ENCODE results near the gene TNP1. TPM values are rescaled to one million over a fixed set of nuclear protein-coding genes. Genes with fewer than 3 reads are reported as not detected.

Gene TNP1
- total RNA-seq, 1 experiment from 2014 or later: not detected

DNA sequence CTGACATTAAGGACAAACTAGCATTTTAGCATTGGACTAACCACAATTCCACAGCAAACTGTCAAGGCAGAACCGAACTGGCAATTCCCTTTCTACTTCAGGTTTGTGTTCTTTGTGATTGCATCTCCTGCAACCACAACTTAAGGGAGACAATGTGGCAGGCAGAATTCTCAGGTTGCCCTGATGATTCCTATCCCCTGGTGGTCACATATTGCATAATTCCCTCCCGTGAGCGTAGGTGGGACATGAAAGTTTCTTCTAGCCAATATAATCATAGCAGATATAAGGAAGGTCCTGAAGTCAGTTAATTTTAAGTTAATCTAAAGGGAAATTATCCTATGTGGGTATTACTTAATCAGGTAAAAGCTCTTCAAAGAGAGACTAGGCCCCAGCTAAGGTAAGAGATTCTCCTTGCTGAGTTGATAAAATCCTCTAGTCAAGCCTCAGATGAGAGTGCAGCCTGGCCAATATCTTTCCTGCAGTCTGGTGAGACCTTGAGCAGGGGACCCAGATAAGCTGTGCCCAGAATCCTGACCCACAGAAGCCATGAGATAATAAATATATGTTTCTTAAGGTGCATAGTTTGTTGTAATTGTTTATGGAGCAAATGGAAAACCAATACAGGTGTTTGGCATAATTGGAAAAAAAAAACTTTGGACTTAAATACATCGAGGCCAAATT, 45.9 kb upstream of the TNP1 start:
- H3K4ac ChIP-seq (ENCODE audit: low read depth, low read length): no peak overlapping the region
- H3K79me1 ChIP-seq (ENCODE audit: insufficient read depth, low read depth, low read length, poor library complexity, severe bottlenecking): no peaks in the 10 kb centered on the region
- H4K8ac ChIP-seq (replicated peaks; ENCODE audit: insufficient read length, low read depth, low read length): no peak overlapping the region
- no peak overlapping the region for H2BK120ac ChIP-seq (ENCODE audit: low read depth, low read length, poor library complexity, severe bottlenecking)
- H3K9ac ChIP-seq (ENCODE audit: extremely low read depth, insufficient read length, low read length): no peak overlapping the region
- no peak overlapping the region for H4K5ac ChIP-seq (ENCODE audit: insufficient read length, low read depth, low read length)
- Mint-ChIP-seq H3K4me3 (no peak overlapping the region), H3K27ac (no peak overlapping the region), H3K36me3 (ENCODE audit: insufficient read depth in 1 of 3, low read depth in 3 of 3) (peaks cover 7 to 23% (median 8%) of the 10 kb centered on the region in 3 experiments; a peak in 6 of 7 replicates), H3K9me3 (peaks cover 22 to 26% of the 10 kb centered on the region in 2 experiments), H3K27me3 (ENCODE audit: low read depth) (no peaks in the 10 kb centered on the region), H3K4me1 (peaks cover 0 to 4% of the 10 kb centered on the region in 2 experiments; a peak in 1 of 4 replicates)
- no peaks in the 10 kb centered on the region for H3K23me2 ChIP-seq (ENCODE audit: insufficient read length, low read depth, low read length, poor library complexity, severe bottlenecking)
- no peak overlapping the region for H2BK20ac ChIP-seq (ENCODE audit: low read depth, low read length, poor library complexity, severe bottlenecking)
- no peak overlapping the region for H3K23ac ChIP-seq (ENCODE audit: insufficient read length, low read depth, low read length)
- peak; percentile 57 for TF ChIP-seq CTCF (conservative IDR thresholded peaks at IDR 0.05)
- H3K4me1 ChIP-seq (ENCODE audit: insufficient read depth, low read length): no peaks in the 10 kb centered on the region
- no peak overlapping the region for H2BK5ac ChIP-seq (ENCODE audit: insufficient read length, low read length)
- no peak overlapping the region for H2BK15ac ChIP-seq (ENCODE audit: low read depth, low read length)
- H3K27me3 ChIP-seq (ENCODE audit: insufficient read depth, low read length): no peaks in the 10 kb centered on the region
- no peak overlapping the region for H3T11ph ChIP-seq (ENCODE audit: low read length)
- H3K56ac ChIP-seq (ENCODE audit: insufficient read length, low read depth, low read length): no peak overlapping the region
- DNase-seq: no peak
- no peak overlapping the region for H3K18ac ChIP-seq (ENCODE audit: insufficient read length, low read depth, low read length)
- H3K27ac ChIP-seq (ENCODE audit: insufficient read length, low read depth, low read length): no peak overlapping the region
- no CpG with 5 or more reads among the region's 4 CpGs for WGBS (ENCODE audit: extremely low coverage, insufficient read length, low lambda C conversion rate)
- H3K79me2 ChIP-seq (ENCODE audit: insufficient read depth, low read length): no peaks in the 10 kb centered on the region
- H4K20me1 ChIP-seq (ENCODE audit: control insufficient read depth, insufficient read depth, insufficient read length): no peaks in the 10 kb centered on the region
- H3K9me3 ChIP-seq (ENCODE audit: control insufficient read depth, low read depth, low read length): peaks cover 4% of the 10 kb centered on the region
- H3K4me2 ChIP-seq (ENCODE audit: insufficient read depth, insufficient read length, low read length): no peak overlapping the region
- H4K91ac ChIP-seq (ENCODE audit: insufficient read length, low read depth, low read length): no peak overlapping the region
- H2AK5ac ChIP-seq (ENCODE audit: insufficient read length, low read length): no peak overlapping the region
- no peak overlapping the region for H3K14ac ChIP-seq (ENCODE audit: insufficient read depth, low read length)
- H2AFZ ChIP-seq (ENCODE audit: low read length): no peak overlapping the region
- no peak overlapping the region for H2BK12ac ChIP-seq (ENCODE audit: insufficient read length, low read depth, low read length)

Data from H9 (cell line).